HEK293 (cell line): ENCODE measurements around the gene WDFY3.

Source experiments
- CTCF ChIA-PET: fragments of 350-600 bp; formaldehyde crosslinking; extraction: SDS; loops from one replicate; lab custom pipeline; 2021; ENCODE audit warnings: antibody characterized with exemption; lab: Yijun Ruan, JAX
- POLR2A ChIA-PET: fragments of 300-600 bp; formaldehyde crosslinking; extraction: SDS; loops from one replicate; lab custom pipeline; 2020; ENCODE audit warnings: antibody characterized with exemption, inconsistent platforms; lab: Yijun Ruan, JAX
- H3K27ac ChIP-seq: fragments of 200-500 bp; sonication (Bioruptor generic); 2 replicates; pipeline ENCODE4 v1.5.1; 2014; ENCODE audit warnings: low read depth, low read length, control low read depth, inconsistent platforms; ENCODE audit errors: extremely low read depth
- H3K36me3 ChIP-seq, 2 experiments: fragments of 200-500 bp in 1 of 2; sonication (Bioruptor generic) in 1 of 2; 1 replicate in 1 of 2; 2 replicates in 1 of 2; pipeline ENCODE4 v1.5.1; 2014 to 2017; ENCODE audit warnings: inconsistent platforms in 2 of 2, low read length in 2 of 2; ENCODE audit not compliant: control insufficient read depth in 2 of 2, insufficient read depth in 1 of 2
- H3K4me1 ChIP-seq: fragments of 200-500 bp; sonication (Bioruptor generic); 2 replicates; pipeline ENCODE4 v1.5.1; 2014; ENCODE audit warnings: mild to moderate bottlenecking, low read length, inconsistent platforms; ENCODE audit not compliant: control insufficient read depth, insufficient read depth
- H3K4me3 ChIP-seq: 2 replicates; pipeline ENCODE4 v1.5.1; 2011; ENCODE audit warnings: low read depth, mild to moderate bottlenecking, control low read depth, low read length, moderate library complexity
- H3K9me3 ChIP-seq: fragments of 200-500 bp; sonication (Bioruptor generic); 2 replicates; pipeline ENCODE4 v1.5.1; 2014; ENCODE audit warnings: low read depth, low read length, inconsistent platforms; ENCODE audit not compliant: control insufficient read depth, insufficient read depth
- BCL11A ChIP-seq: fragments of 450-650 bp; formaldehyde crosslinking; IDR thresholded peaks from 2 replicates; pipeline ENCODE4 v1.5.1; 2016; ENCODE audit warnings: low read depth, missing biosample characterization, missing genetic modification characterization
- BCL6B ChIP-seq: fragments of 450-650 bp; formaldehyde crosslinking; IDR thresholded peaks from 2 replicates; pipeline ENCODE4 v1.5.1; 2017; ENCODE audit warnings: missing biosample characterization, missing genetic modification characterization
- EGR2 ChIP-seq: fragments of 450-650 bp; formaldehyde crosslinking; IDR thresholded peaks from 2 replicates; pipeline ENCODE4 v1.5.1; 2016; ENCODE audit warnings: low read depth, missing biosample characterization, missing genetic modification characterization
- FEZF1 ChIP-seq: fragments of 450-650 bp; formaldehyde crosslinking; IDR thresholded peaks from 2 replicates; pipeline ENCODE4 v1.5.1; 2016; ENCODE audit warnings: missing biosample characterization, missing genetic modification characterization
- KLF9 ChIP-seq: fragments of 450-650 bp; formaldehyde crosslinking; IDR thresholded peaks from 2 replicates; pipeline ENCODE4 v1.5.1; 2016; ENCODE audit warnings: missing biosample characterization, missing genetic modification characterization, low read depth
- SP2 ChIP-seq: fragments of 450-650 bp; formaldehyde crosslinking; IDR thresholded peaks from 2 replicates; pipeline ENCODE4 v1.5.1; 2016; ENCODE audit warnings: missing biosample characterization, missing genetic modification characterization
- ZBTB20 ChIP-seq: fragments of 450-650 bp; formaldehyde crosslinking; IDR thresholded peaks from 2 replicates; pipeline ENCODE4 v1.5.1; 2016; ENCODE audit warnings: missing biosample characterization, missing genetic modification characterization
- ZBTB21 ChIP-seq: fragments of 450-650 bp; formaldehyde crosslinking; IDR thresholded peaks from 2 replicates; pipeline ENCODE4 v1.5.1; 2017; ENCODE audit warnings: missing biosample characterization, missing genetic modification characterization
- ZBTB26 ChIP-seq: fragments of 450-650 bp; formaldehyde crosslinking; optimal IDR thresholded peaks from 2 replicates; pipeline ENCODE3; 2016; ENCODE audit warnings: missing biosample characterization, mild to moderate bottlenecking, missing genetic modification characterization
- ZEB2 ChIP-seq: fragments of 450-650 bp; formaldehyde crosslinking; IDR thresholded peaks from 2 replicates; pipeline ENCODE4 v1.5.1; 2016; ENCODE audit warnings: missing biosample characterization, missing genetic modification characterization
- ZNF155 ChIP-seq: fragments of 450-650 bp; formaldehyde crosslinking; IDR thresholded peaks from 2 replicates; pipeline ENCODE4 v1.5.1; 2016; ENCODE audit warnings: missing biosample characterization, missing genetic modification characterization
- ZNF223 ChIP-seq: fragments of 450-650 bp; formaldehyde crosslinking; IDR thresholded peaks from 2 replicates; pipeline ENCODE4 v1.5.1; 2016; ENCODE audit warnings: missing biosample characterization, missing genetic modification characterization
- ZNF239 ChIP-seq: fragments of 450-650 bp; formaldehyde crosslinking; IDR thresholded peaks from 2 replicates; pipeline ENCODE4 v1.5.1; 2016; ENCODE audit warnings: missing biosample characterization, missing genetic modification characterization
- ZNF302 ChIP-seq: fragments of 450-650 bp; formaldehyde crosslinking; IDR thresholded peaks from 2 replicates; pipeline ENCODE4 v1.5.1; 2016; ENCODE audit warnings: missing biosample characterization, missing genetic modification characterization, low read depth
- ZNF366 ChIP-seq: fragments of 450-650 bp; formaldehyde crosslinking; conservative IDR thresholded peaks from 2 replicates; pipeline ENCODE4 v1.5.1; 2016; ENCODE audit warnings: missing biosample characterization, missing genetic modification characterization
- ZNF433 ChIP-seq: fragments of 450-650 bp; formaldehyde crosslinking; IDR thresholded peaks from 2 replicates; pipeline ENCODE4 v1.5.1; 2016; ENCODE audit warnings: missing biosample characterization, missing genetic modification characterization, low read depth
- ZNF558 ChIP-seq: fragments of 450-650 bp; formaldehyde crosslinking; IDR thresholded peaks from 2 replicates; pipeline ENCODE4 v1.5.1; 2016; ENCODE audit warnings: missing biosample characterization, missing genetic modification characterization
- ZNF639 ChIP-seq: fragments of 450-650 bp; formaldehyde crosslinking; IDR thresholded peaks from 2 replicates; pipeline ENCODE4 v1.5.1; 2016; ENCODE audit warnings: missing biosample characterization, missing genetic modification characterization
- ZNF677 ChIP-seq: fragments of 450-650 bp; IDR thresholded peaks from 2 replicates; pipeline ENCODE4 v1.5.0; 2018; ENCODE audit warnings: missing biosample characterization, mild to moderate bottlenecking, missing genetic modification characterization, moderate library complexity
- ZNF785 ChIP-seq: fragments of 450-650 bp; formaldehyde crosslinking; IDR thresholded peaks from 2 replicates; pipeline ENCODE4 v1.5.1; 2016; ENCODE audit warnings: missing biosample characterization, missing genetic modification characterization
- ZNF792 ChIP-seq: fragments of 450-650 bp; formaldehyde crosslinking; IDR thresholded peaks from 2 replicates; pipeline ENCODE4 v1.5.1; 2016; ENCODE audit warnings: missing biosample characterization, missing genetic modification characterization
- ZNF830 ChIP-seq: fragments of 450-650 bp; IDR thresholded peaks from 2 replicates; pipeline ENCODE4 v1.5.0; 2018; ENCODE audit warnings: missing biosample characterization, missing genetic modification characterization, low read depth, mild to moderate bottlenecking, moderate library complexity
- TF ChIP-seq, protein P1 (sequence below): fragments of 450-650 bp; formaldehyde crosslinking; IDR thresholded peaks from 2 replicates; pipeline ENCODE4 v1.5.1; 2016; ENCODE audit warnings: missing biosample characterization, missing genetic modification characterization
- TF ChIP-seq, protein P2 (sequence below): fragments of 450-650 bp; formaldehyde crosslinking; IDR thresholded peaks from 2 replicates; pipeline ENCODE4 v1.5.1; 2016; ENCODE audit warnings: missing biosample characterization, missing genetic modification characterization

Gene WDFY3

DNA sequence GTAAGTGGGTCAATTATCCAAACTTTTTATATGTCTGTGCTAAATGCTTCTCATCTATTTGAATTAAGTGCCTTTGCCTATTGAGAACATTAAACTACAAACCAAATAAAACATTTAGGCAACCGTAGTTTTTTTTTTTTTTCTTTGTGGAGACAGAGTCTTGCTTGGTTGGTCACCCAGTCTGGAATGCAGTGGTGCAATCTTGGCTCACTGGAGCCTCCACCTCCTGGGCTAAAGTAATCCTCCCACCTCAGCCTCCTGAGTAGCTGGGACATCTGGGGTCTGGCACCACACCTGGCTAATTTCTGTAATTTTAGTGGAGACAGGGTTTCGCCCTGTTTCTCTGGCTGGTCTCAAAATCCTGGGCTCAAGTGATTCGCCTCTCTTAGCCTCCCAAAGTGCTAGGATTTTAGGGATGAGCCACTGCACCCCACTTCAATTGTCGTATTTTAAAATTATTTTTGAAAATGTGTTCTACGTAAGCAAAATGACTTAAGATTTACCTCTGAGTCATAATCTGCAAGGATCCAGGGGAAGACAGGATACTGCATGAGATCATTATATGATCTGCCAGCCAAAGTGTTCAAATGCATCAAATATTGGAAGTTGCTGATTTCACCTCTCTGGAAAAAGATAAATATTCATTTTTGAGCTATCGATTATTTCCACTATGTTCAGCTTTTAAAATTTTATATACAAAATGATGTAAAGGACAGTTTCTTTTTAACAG lies 257.9 kb downstream of the WDFY3 start:
- Histone ChIP-seq H3K4me1 (no peaks in the 10 kb centered on the region), H3K36me3 (peaks cover 16 to 81% of the 10 kb centered on the region in 2 experiments), H3K27ac (no peak overlapping the region), H3K4me3 (no peak overlapping the region), H3K9me3 (no peaks in the 10 kb centered on the region)
- TF ChIP-seq ZNF433 (tag by site-specific recombination): no peak
- TF ChIP-seq ZNF792 (tag by site-specific recombination): no peak
- TF ChIP-seq, protein P1, sequence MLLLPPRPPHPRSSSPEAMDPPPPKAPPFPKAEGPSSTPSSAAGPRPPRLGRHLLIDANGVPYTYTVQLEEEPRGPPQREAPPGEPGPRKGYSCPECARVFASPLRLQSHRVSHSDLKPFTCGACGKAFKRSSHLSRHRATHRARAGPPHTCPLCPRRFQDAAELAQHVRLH (tag by site-specific recombination): no peak
- TF ChIP-seq ZNF785: no peak
- TF ChIP-seq, protein P2, sequence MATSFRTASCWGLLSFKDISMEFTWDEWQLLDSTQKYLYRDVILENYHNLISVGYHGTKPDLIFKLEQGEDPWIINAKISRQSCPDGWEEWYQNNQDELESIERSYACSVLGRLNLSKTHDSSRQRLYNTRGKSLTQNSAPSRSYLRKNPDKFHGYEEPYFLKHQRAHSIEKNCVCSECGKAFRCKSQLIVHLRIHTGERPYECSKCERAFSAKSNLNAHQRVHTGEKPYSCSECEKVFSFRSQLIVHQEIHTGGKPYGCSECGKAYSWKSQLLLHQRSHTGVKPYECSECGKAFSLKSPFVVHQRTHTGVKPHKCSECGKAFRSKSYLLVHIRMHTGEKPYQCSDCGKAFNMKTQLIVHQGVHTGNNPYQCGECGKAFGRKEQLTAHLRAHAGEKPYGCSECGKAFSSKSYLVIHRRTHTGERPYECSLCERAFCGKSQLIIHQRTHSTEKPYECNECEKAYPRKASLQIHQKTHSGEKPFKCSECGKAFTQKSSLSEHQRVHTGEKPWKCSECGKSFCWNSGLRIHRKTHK (tag by site-specific recombination): no peak
- CTCF ChIA-PET: no interaction called here
- POLR2A ChIA-PET: no interaction called here

- H3K4me3 ChIP-seq: no peak overlapping the region
- no peaks in the 10 kb centered on the region for H3K9me3 ChIP-seq
- no peak overlapping the region for H3K27ac ChIP-seq
- CTCF ChIA-PET: interaction anchor here (1.1 kb wide), 1 partner anchor 124 kb away, joined by 3 read pairs; no protein-coding TSS in a partner anchor
- TF ChIP-seq EGR2 (tag by site-specific recombination): no peak
- TF ChIP-seq FEZF1 (tag by site-specific recombination): no peak
- no peak for TF ChIP-seq BCL11A (tag by site-specific recombination)
- no peak for TF ChIP-seq ZBTB21 (tag by site-specific recombination)
- no peak for TF ChIP-seq ZBTB26 (tag by site-specific recombination)
- TF ChIP-seq SP2 (tag by site-specific recombination): no peak
- no peak for TF ChIP-seq ZNF558
- no peak for TF ChIP-seq ZBTB20
- no peak for TF ChIP-seq KLF9 (tag by site-specific recombination)
- TF ChIP-seq ZNF639 (tag by site-specific recombination): no peak
- no peak for TF ChIP-seq ZNF223 (tag by site-specific recombination)
- TF ChIP-seq ZNF239 (tag by site-specific recombination): no peak
- TF ChIP-seq ZEB2 (tag by site-specific recombination): no peak
- no peak for TF ChIP-seq ZNF366 (tag by site-specific recombination)
- no peak for TF ChIP-seq ZNF677 (tag by site-specific recombination)
- no peak for TF ChIP-seq ZNF302
- no peak for TF ChIP-seq BCL6B
- TF ChIP-seq ZNF830: no peak
- TF ChIP-seq ZNF155: no peak
- POLR2A ChIA-PET: no interaction called here
- no peaks in the 10 kb centered on the region for H3K4me1 ChIP-seq
- peaks cover 16 to 78% of the 10 kb centered on the region in 2 experiments for H3K36me3 ChIP-seq
These were observed 260.2 kb downstream of the WDFY3 start for GRCh38 chr4:84706286-84706685.
